WERI-Rb-1 (cell line): ENCODE results near the gene SPARCL1.

Experiments
- DNase-seq: peaks from one replicate; pipeline ENCODE4 v3.0.0-alpha.2; 2020
- H3K27ac ChIP-seq: fragments of 250-450 bp; sonication (Bioruptor Pico); 2 replicates; pipeline ENCODE4 v1.5.1; 2020; ENCODE audit warnings: mild to moderate bottlenecking, moderate library complexity
- H3K27me3 ChIP-seq: fragments of 250-450 bp; sonication (Bioruptor Pico); 2 replicates; pipeline ENCODE4 v1.5.1; 2021; ENCODE audit warnings: mild to moderate bottlenecking, low read depth, moderate library complexity; ENCODE audit not compliant: insufficient read depth, severe bottlenecking
- H3K36me3 ChIP-seq: fragments of 250-450 bp; sonication (Bioruptor Pico); 2 replicates; pipeline ENCODE4 v1.5.1; 2020; ENCODE audit warnings: mild to moderate bottlenecking, moderate library complexity
- H3K4me3 ChIP-seq: 2 replicates; pipeline ENCODE4 v1.5.1; 2011; ENCODE audit warnings: low read depth, mild to moderate bottlenecking, control low read depth, low read length
- H3K9me3 ChIP-seq: fragments of 250-450 bp; sonication (Bioruptor Pico); 2 replicates; pipeline ENCODE4 v1.5.1; 2021; ENCODE audit warnings: mild to moderate bottlenecking, moderate library complexity; ENCODE audit not compliant: severe bottlenecking
- CTCF ChIP-seq: IDR thresholded peaks from 2 replicates; pipeline ENCODE4 v1.5.1; 2011; ENCODE audit warnings: low read depth, mild to moderate bottlenecking, control low read depth, inconsistent platforms, low read length

Gene SPARCL1

GRCh38 chr4:87517621-87518020, 11.6 kb downstream of the SPARCL1 start:
- H3K4me3 ChIP-seq = no peak overlapping the region

GRCh38 chr4:87516683-87517082, 12.5 kb downstream of the SPARCL1 start:
- Histone ChIP-seq H3K27ac (no peak overlapping the region), H3K27me3 (peaks cover 2% of the 10 kb centered on the region), H3K9me3 (no peaks in the 10 kb centered on the region), H3K36me3 (no peaks in the 10 kb centered on the region), H3K4me3 (no peak overlapping the region)
- peak; percentile 26 for DNase-seq
- no peak for TF ChIP-seq CTCF

More at GRCh38 chr4:87517621-87518020, 11.6 kb downstream of the SPARCL1 start:
- TF ChIP-seq CTCF = no peak
- no peak overlapping the region for H3K27ac ChIP-seq
- DNase-seq = no peak
- H3K27me3 ChIP-seq = peaks cover 2% of the 10 kb centered on the region
- no peaks in the 10 kb centered on the region for H3K9me3 ChIP-seq
- no peaks in the 10 kb centered on the region for H3K36me3 ChIP-seq

- TF ChIP-seq CTCF = no peak
- H3K27me3 ChIP-seq = peaks cover 2% of the 10 kb centered on the region
- no peak overlapping the region for H3K4me3 ChIP-seq
- no peak for DNase-seq
- H3K36me3 ChIP-seq = no peaks in the 10 kb centered on the region
- H3K9me3 ChIP-seq = no peaks in the 10 kb centered on the region
- H3K27ac ChIP-seq = no peak overlapping the region
These were observed 16.8 kb downstream of the SPARCL1 start for GRCh38 chr4:87512400-87512799.

- peaks cover 2% of the 10 kb centered on the region for H3K27me3 ChIP-seq
- DNase-seq = no peak
- H3K36me3 ChIP-seq = no peaks in the 10 kb centered on the region
- H3K9me3 ChIP-seq = no peaks in the 10 kb centered on the region
- H3K4me3 ChIP-seq = no peak overlapping the region
- H3K27ac ChIP-seq = no peak overlapping the region
- TF ChIP-seq CTCF = no peak
These were observed 17.7 kb downstream of the SPARCL1 start for GRCh38 chr4:87511500-87511899.

- TF ChIP-seq CTCF = no peak
- Histone ChIP-seq H3K27ac (no peak overlapping the region), H3K36me3 (no peaks in the 10 kb centered on the region), H3K9me3 (no peaks in the 10 kb centered on the region), H3K27me3 (no peaks in the 10 kb centered on the region), H3K4me3 (no peak overlapping the region)
- DNase-seq = no peak
These were observed 18.4 kb downstream of the SPARCL1 start for GRCh38 chr4:87510747-87511146.

- no peak for TF ChIP-seq CTCF
- Histone ChIP-seq H3K27ac (no peak overlapping the region), H3K36me3 (no peaks in the 10 kb centered on the region), H3K27me3 (no peaks in the 10 kb centered on the region), H3K4me3 (no peak overlapping the region), H3K9me3 (no peaks in the 10 kb centered on the region)
- no peak for DNase-seq
These were observed 22.0 kb downstream of the SPARCL1 start for GRCh38 chr4:87506974-87507701.
